Breast epithelium (tissue), 4 donors: ENCODE measurements around the gene SYT1. TPM values are rescaled to one million over a fixed set of nuclear protein-coding genes. Genes with fewer than 3 reads are reported as not detected.

Experiments
- DNase-seq, 2 donors: peaks; one replicate each; pipeline ENCODE4 v3.0.0-alpha.2; 2019; ENCODE audit warnings: low spot score in 2 of 2
- H3K27ac ChIP-seq, 2 donors: fragments of 200-600 bp; sonication (generic) in 1 of 2; one replicate each; pipeline ENCODE4 v1.5.1; 2016 to 2019; ENCODE audit warnings: mild to moderate bottlenecking in 1 of 2
- H3K27me3 ChIP-seq, 2 donors: fragments of 200-600 bp; sonication (generic) in 1 of 2; one replicate each; pipeline versions ENCODE4 v1.5.1 to v1.6.0; 2017 to 2019; ENCODE audit warnings: control low read depth in 1 of 2, mild to moderate bottlenecking in 1 of 2
- H3K36me3 ChIP-seq: fragments of 200-600 bp; one replicate; pipeline ENCODE4 v1.5.1; 2019
- H3K4me1 ChIP-seq, 2 donors: fragments of 200-600 bp; sonication (generic); one replicate each; pipeline ENCODE4 v1.5.1; 2016 to 2019; ENCODE audit warnings: control low read depth in 1 of 2
- H3K4me3 ChIP-seq, 3 donors: fragments of 200-600 bp; sonication (generic); 1 replicate in 2 of 3; 2 replicates in 1 of 3; pipeline ENCODE4 v1.5.1; 2016 to 2019; ENCODE audit warnings: mild to moderate bottlenecking in 3 of 3, moderate library complexity in 2 of 3
- H3K9me3 ChIP-seq, 2 donors: fragments of 200-600 bp; sonication (generic) in 1 of 2; one replicate each; pipeline ENCODE4 v1.5.1; 2016 to 2019; ENCODE audit warnings: control low read depth in 1 of 2
- CTCF ChIP-seq, 3 donors: fragments of 450-650 bp; IDR thresholded peaks; one replicate each; pipeline ENCODE4 v1.5.1; 2016 to 2017; ENCODE audit warnings: antibody characterized with exemption in 3 of 3, mild to moderate bottlenecking in 3 of 3, moderate library complexity in 3 of 3
- POLR2A ChIP-seq: fragments of 450-650 bp; IDR thresholded peaks from one replicate; pipeline ENCODE4 v1.6.1; 2016; ENCODE audit warnings: antibody characterized with exemption, mild to moderate bottlenecking, moderate library complexity
- POLR2AphosphoS5 ChIP-seq, 3 donors: sonication (generic); formaldehyde crosslinking; IDR thresholded peaks; one replicate each; pipeline ENCODE4 v1.6.1; 2017; ENCODE audit warnings: antibody characterized with exemption in 3 of 3
- intact Hi-C: fragments of 100-400 bp; cut with DNase I; formaldehyde crosslinking; loops from one replicate; pipeline ENCODE4 v1.15.1; 2023; ENCODE audit warnings: low total_unique reads
- total RNA-seq, 3 donors: library from RNA; depleted of rRNA; stranded (reverse); fragments of >200 nt; gene quantifications; one replicate each; pipeline ENCODE4 v1.1.0, GENCODE V29; 2016

Gene SYT1
- total RNA-seq, 3 donors from 2014 or later = 1.1 to 2.3 (median 1.6) TPM

DNA sequence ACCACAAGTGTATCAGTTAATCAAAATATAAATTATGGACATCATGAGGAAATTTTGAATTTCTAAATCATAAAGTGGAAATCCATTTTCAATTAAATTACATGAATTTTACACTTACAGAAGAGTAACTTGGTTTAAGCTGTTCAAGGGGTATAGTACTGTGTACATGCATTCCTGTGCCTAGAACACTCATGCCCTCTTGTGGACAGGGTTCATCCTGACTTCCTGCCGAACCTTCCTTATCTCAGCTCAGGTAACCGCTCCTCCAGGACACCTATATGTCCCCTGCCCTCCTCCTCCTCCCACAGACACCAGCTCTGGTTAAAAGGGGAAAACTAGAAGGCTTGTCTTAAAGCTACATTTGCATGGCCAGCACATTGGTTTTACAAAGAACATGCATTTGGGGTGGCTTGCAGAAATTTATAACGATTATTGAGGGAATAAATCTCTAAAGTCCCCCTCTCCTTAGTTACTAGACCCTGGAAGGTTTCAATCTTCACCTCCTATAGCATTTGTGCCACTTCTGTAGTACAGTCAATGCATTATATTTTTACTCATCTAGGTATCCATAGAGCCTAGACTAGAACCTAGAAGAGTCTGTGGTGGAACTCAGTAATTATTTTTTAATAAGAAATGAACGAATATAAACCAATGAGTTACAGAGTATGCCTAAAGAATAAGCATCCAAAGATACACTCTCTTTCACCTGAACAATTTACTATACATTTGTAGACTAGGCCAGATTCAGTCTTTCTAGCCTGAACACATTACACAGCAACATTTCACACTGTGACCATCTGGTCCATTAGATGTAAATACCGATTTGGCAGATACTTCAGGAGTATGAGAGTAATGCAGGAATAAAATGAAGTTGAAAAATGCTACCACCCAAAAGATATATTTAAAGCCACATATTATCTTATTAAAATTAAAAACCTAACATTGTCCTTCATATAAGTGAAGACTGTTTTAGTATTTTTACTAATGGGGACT is 480.6 kb downstream of the SYT1 start:
- H3K27me3 ChIP-seq = no peaks in the 10 kb centered on the region
- no peaks in the 10 kb centered on the region for H3K36me3 ChIP-seq

DNA sequence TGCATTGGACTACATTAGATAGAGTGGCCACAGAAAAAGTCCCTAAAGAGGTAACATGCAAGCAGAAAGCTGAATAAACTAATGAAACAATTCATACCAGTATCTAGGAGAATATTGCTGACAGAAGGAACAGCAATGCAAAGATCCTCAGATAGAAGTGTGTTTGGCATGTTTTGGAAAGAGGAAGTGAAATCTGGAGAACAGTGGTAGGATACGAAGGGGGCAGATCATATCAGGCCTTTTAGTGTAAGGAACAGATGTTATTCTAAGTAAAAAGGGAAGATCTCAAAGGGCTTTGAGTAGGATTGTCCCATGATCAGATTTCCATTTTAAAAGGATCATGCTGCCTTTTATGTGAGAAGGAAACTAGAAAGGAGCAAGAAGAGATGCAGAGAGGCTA is 483.3 kb downstream of the SYT1 start:
- H3K36me3 ChIP-seq = no peaks in the 10 kb centered on the region
- no peak for DNase-seq
- H3K27ac ChIP-seq = no peak overlapping the region
- H3K27me3 ChIP-seq = no peaks in the 10 kb centered on the region
- H3K9me3 ChIP-seq = no peaks in the 10 kb centered on the region
- TF ChIP-seq POLR2AphosphoS5 (IDR thresholded peaks at IDR 0.05) (no peak), POLR2A (no peak), CTCF (IDR thresholded peaks at IDR 0.05) (no peak)
- intact Hi-C loops = no loop called here
- no peak overlapping the region for H3K4me3 ChIP-seq
- no peaks in the 10 kb centered on the region for H3K4me1 ChIP-seq

More for the DNA sequence above, 480.6 kb downstream of the SYT1 start:
- H3K9me3 ChIP-seq = no peaks in the 10 kb centered on the region
- intact Hi-C loops = no loop called here
- H3K4me3 ChIP-seq = no peak overlapping the region
- TF ChIP-seq POLR2AphosphoS5 (IDR thresholded peaks at IDR 0.05) = no peak
- TF ChIP-seq CTCF (IDR thresholded peaks at IDR 0.05) = peak in 2 of 3 donors; percentile 19 to 42
- TF ChIP-seq POLR2A = no peak
- no peak for DNase-seq
- H3K27ac ChIP-seq = no peak overlapping the region
- no peaks in the 10 kb centered on the region for H3K4me1 ChIP-seq

DNA sequence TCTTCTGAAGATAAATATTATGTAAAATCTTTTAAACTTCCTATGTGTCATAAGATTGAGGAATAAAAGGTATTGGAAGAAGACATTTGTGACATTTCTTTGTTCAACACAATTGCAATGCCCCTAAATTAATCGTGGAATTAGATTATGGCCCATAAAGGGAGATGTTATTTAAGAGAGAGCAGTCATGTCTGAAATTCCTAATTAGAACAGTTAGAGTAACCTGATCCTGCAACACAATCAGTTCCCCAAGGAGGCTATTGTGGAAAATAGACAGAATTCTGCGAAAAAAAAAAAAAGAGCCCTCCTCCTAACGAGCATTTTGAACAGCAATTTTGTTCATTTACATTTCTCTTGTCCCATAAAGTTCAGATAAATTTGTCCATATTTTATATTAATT is 486.7 kb downstream of the SYT1 start:
- TF ChIP-seq POLR2AphosphoS5 (IDR thresholded peaks at IDR 0.05) (no peak), CTCF (IDR thresholded peaks at IDR 0.05) (no peak), POLR2A (no peak)
- intact Hi-C loops = no loop called here

GRCh38 chr12:79356216-79356615 is 491.6 kb downstream of the SYT1 start:
- TF ChIP-seq CTCF (IDR thresholded peaks at IDR 0.05) = no peak
- TF ChIP-seq POLR2A = no peak
- TF ChIP-seq POLR2AphosphoS5 (IDR thresholded peaks at IDR 0.05) = no peak
- Histone ChIP-seq H3K4me3 (no peak overlapping the region), H3K36me3 (no peaks in the 10 kb centered on the region), H3K4me1 (no peaks in the 10 kb centered on the region), H3K27me3 (no peaks in the 10 kb centered on the region), H3K27ac (no peak overlapping the region), H3K9me3 (no peaks in the 10 kb centered on the region)
- intact Hi-C loops = no loop called here
- DNase-seq = no peak

More for the DNA sequence above, 486.7 kb downstream of the SYT1 start:
- DNase-seq = no peak
- Histone ChIP-seq H3K27me3 (no peaks in the 10 kb centered on the region), H3K36me3 (no peaks in the 10 kb centered on the region), H3K9me3 (no peaks in the 10 kb centered on the region), H3K4me3 (no peak overlapping the region), H3K4me1 (no peaks in the 10 kb centered on the region), H3K27ac (no peak overlapping the region)

DNA sequence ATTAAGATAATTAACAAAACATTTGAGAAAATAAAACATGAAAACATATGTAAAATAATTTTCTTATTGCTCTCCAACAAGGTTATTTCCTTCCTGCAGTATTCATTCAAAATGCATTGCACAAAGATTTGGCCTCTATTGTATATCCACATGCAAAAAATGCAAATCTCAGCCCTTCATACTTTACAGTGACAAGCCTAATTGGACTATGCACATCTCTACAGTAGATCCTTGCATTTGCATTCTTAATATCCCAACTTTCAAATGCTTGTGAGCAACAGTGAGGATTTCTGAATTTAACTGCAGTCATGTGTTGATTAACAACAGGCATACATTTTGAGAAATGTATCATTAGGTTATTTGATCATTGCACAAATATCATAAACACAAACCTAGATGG is 492.5 kb downstream of the SYT1 start:
- no peak for DNase-seq
- no peak overlapping the region for H3K4me3 ChIP-seq
- no peaks in the 10 kb centered on the region for H3K36me3 ChIP-seq
- H3K27ac ChIP-seq = no peak overlapping the region
- no peaks in the 10 kb centered on the region for H3K27me3 ChIP-seq
- no peaks in the 10 kb centered on the region for H3K4me1 ChIP-seq
- no peaks in the 10 kb centered on the region for H3K9me3 ChIP-seq
- intact Hi-C loops = no loop called here
- TF ChIP-seq POLR2A (no peak), CTCF (IDR thresholded peaks at IDR 0.05) (no peak), POLR2AphosphoS5 (IDR thresholded peaks at IDR 0.05) (no peak)
